CD14-positive monocyte (primary cell): Measurements from ENCODE around the gene ZSCAN16. TPM values are rescaled to one million over a fixed set of nuclear protein-coding genes. Genes with fewer than 3 reads are reported as not detected.

Experiments used
- DNase-seq, 3 donors: peaks; one replicate each; pipeline ENCODE4 v3.0.0-alpha.2; 2011 to 2022
- H2AFZ ChIP-seq: 2 replicates; pipeline ENCODE4 v1.6.0; 2012; ENCODE audit warnings: mild to moderate bottlenecking, low read depth, low read length, inconsistent platforms; ENCODE audit not compliant: insufficient read depth, poor library complexity, severe bottlenecking
- H3K27ac ChIP-seq, 2 donors: 1 replicate in 1 of 2; 2 replicates in 1 of 2; pipeline ENCODE4 v1.5.1; 2012 to 2013; ENCODE audit warnings: low read length in 2 of 2, control low read depth in 1 of 2, inconsistent platforms in 1 of 2, low read depth in 1 of 2, mild to moderate bottlenecking in 1 of 2
- H3K27me3 ChIP-seq, 2 donors: one replicate each; pipeline versions ENCODE4 v1.6.0 to v1.6.1; 2011 to 2013; ENCODE audit warnings: low read length in 2 of 2; ENCODE audit not compliant: control insufficient read depth in 2 of 2, insufficient read depth in 2 of 2
- H3K36me3 ChIP-seq, 2 donors: replicated peaks in 1 of 2; 1 replicate in 1 of 2; 2 replicates in 1 of 2; pipeline versions ENCODE4 v1.5.1 to v1.6.1; 2012 to 2013; ENCODE audit warnings: low read length in 2 of 2, control low read depth in 1 of 2, inconsistent platforms in 1 of 2, mild to moderate bottlenecking in 1 of 2; ENCODE audit not compliant: insufficient read depth in 2 of 2, control insufficient read depth in 1 of 2
- H3K4me1 ChIP-seq, 2 donors: 1 replicate in 1 of 2; 2 replicates in 1 of 2; pipeline versions ENCODE4 v1.5.1 to v1.6.1; 2012 to 2013; ENCODE audit warnings: low read length in 2 of 2, control low read depth in 1 of 2, inconsistent platforms in 1 of 2, mild to moderate bottlenecking in 1 of 2, moderate library complexity in 1 of 2; ENCODE audit not compliant: insufficient read depth in 2 of 2, control insufficient read depth in 1 of 2
- H3K4me2 ChIP-seq: replicated peaks from 2 replicates; pipeline ENCODE3; 2012; ENCODE audit warnings: low read length, moderate library complexity, mild to moderate bottlenecking; ENCODE audit not compliant: poor library complexity, severe bottlenecking; ENCODE audit errors: extremely low read depth
- H3K4me3 ChIP-seq, 3 experiments: fragments of 200-600 bp in 1 of 3; sonication (generic) in 1 of 3; replicated peaks in 1 of 3; 1 replicate in 2 of 3; 2 replicates in 1 of 3; pipeline ENCODE4 v1.5.1; 2011 to 2013; ENCODE audit warnings: low read length in 3 of 3, mild to moderate bottlenecking in 3 of 3, control low read depth in 2 of 3, low read depth in 2 of 3, inconsistent platforms in 1 of 3, moderate library complexity in 1 of 3
- H3K79me2 ChIP-seq: 2 replicates; pipeline ENCODE4 v1.6.0; 2012; ENCODE audit warnings: mild to moderate bottlenecking, control low read depth, inconsistent platforms, low read length, moderate library complexity; ENCODE audit not compliant: insufficient read depth
- H3K9ac ChIP-seq: 2 replicates; pipeline ENCODE4 v1.6.0; 2017; ENCODE audit warnings: low read length, mild to moderate bottlenecking; ENCODE audit not compliant: insufficient read depth, poor library complexity, severe bottlenecking
- H3K9me3 ChIP-seq, 2 donors: replicated peaks in 1 of 2; 1 replicate in 1 of 2; 2 replicates in 1 of 2; pipeline versions ENCODE4 v1.5.1 to v1.6.1; 2012 to 2013; ENCODE audit warnings: low read length in 2 of 2, control low read depth in 1 of 2; ENCODE audit not compliant: control insufficient read depth in 1 of 2, insufficient read depth in 1 of 2
- H4K20me1 ChIP-seq: 2 replicates; pipeline ENCODE4 v1.6.0; 2012; ENCODE audit warnings: mild to moderate bottlenecking, low read length, control low read depth, moderate library complexity; ENCODE audit not compliant: insufficient read depth
- H3K27ac Mint-ChIP-seq, 7 donors: one replicate each; pipeline ENCODE4 v1.8.0; 2020; ENCODE audit warnings: mild to moderate bottlenecking in 7 of 7, mixed read lengths in 7 of 7, moderate library complexity in 6 of 7, inconsistent platforms in 2 of 7
- H3K27me3 Mint-ChIP-seq, 3 donors: one replicate each; pipeline ENCODE4 v1.8.0; 2021 to 2022; ENCODE audit warnings: low read depth in 3 of 3, mild to moderate bottlenecking in 3 of 3, mixed read lengths in 3 of 3, moderate library complexity in 3 of 3, inconsistent platforms in 1 of 3
- H3K36me3 Mint-ChIP-seq, 2 donors: one replicate each; pipeline ENCODE4 v1.8.0; 2020; ENCODE audit warnings: mixed read lengths in 2 of 2, inconsistent platforms in 1 of 2, mild to moderate bottlenecking in 1 of 2
- H3K4me1 Mint-ChIP-seq: one replicate; pipeline ENCODE4 v1.8.0; 2020; ENCODE audit warnings: mild to moderate bottlenecking, mixed read lengths
- H3K4me3 Mint-ChIP-seq, 2 donors: one replicate each; pipeline ENCODE4 v1.8.0; 2020; ENCODE audit warnings: mild to moderate bottlenecking in 2 of 2, mixed read lengths in 2 of 2, moderate library complexity in 1 of 2
- H3K9me3 Mint-ChIP-seq, 7 donors: one replicate each; pipeline ENCODE4 v1.8.0; 2020 to 2022; ENCODE audit warnings: mixed read lengths in 7 of 7, mild to moderate bottlenecking in 6 of 7, moderate library complexity in 6 of 7, inconsistent platforms in 2 of 7
- CTCF ChIP-seq: fragments of 200-600 bp; IDR thresholded peaks from one replicate; pipeline ENCODE4 v1.8.0; 2022; ENCODE audit warnings: antibody characterized with exemption, mild to moderate bottlenecking
- WGBS: methylation state at CpG from one replicate; pipeline ENCODE4 v1.1.5; 2013; ENCODE audit warnings: missing lambda C conversion rate; ENCODE audit not compliant: insufficient coverage; 5-methylcytosine and 5-hydroxymethylcytosine counted together
- intact Hi-C, 2 donors: fragments of 100-400 bp; cut with micrococcal nuclease; formaldehyde crosslinking; loops; one replicate each; pipeline versions ENCODE4 v1.15.0 to v1.15.1; 2023
- polyA plus RNA-seq, 3 donors: library from polyadenylated mRNA; depleted of rRNA in 1 of 3; unstranded in 2 of 3; stranded (reverse) in 1 of 3; fragments of 300-500 nt in 2 of 3; fragments of >200 nt in 1 of 3; fragmentation: Illumina TruSeq in 2 of 3; gene quantifications; 1 replicate in 2 of 3; 2 replicates in 1 of 3; pipeline ENCODE4 v1.2.3, GENCODE V29; 2012 to 2021

Gene ZSCAN16
- polyA plus RNA-seq, 3 donors: 3.5 to 5.9 (median 4.0) TPM

- intact Hi-C loops: loop anchor here in 1 of 2 donors (5.0 to 10.0 kb wide), 4 partner anchors 54 to 1548 kb away; partner anchors contain the start of genes HMGN4, ZKSCAN4 and ZSCAN31
- H3K4me1 ChIP-seq: peaks cover 4 to 8% of the 10 kb centered on the region in 2 donors
- H3K27ac ChIP-seq: no peak overlapping the region
- Mint-ChIP-seq H3K27ac (peak overlapping the region in 1 of 7 donors; percentile 2), H3K4me3 (no peak overlapping the region), H3K36me3 (peaks cover 0 to 3% of the 10 kb centered on the region in 2 donors), H3K4me1 (peaks cover 13% of the 10 kb centered on the region), H3K27me3 (no peaks in the 10 kb centered on the region), H3K9me3 (peaks cover 2 to 9% (median 7%) of the 10 kb centered on the region in 7 donors)
- no peak for TF ChIP-seq CTCF
- H4K20me1 ChIP-seq: no peaks in the 10 kb centered on the region
- H3K79me2 ChIP-seq: no peaks in the 10 kb centered on the region
- no peaks in the 10 kb centered on the region for H3K9me3 ChIP-seq
- DNase-seq: peak in 1 of 3 donors; percentile 6
- H3K36me3 ChIP-seq: no peaks in the 10 kb centered on the region
- no peaks in the 10 kb centered on the region for H3K27me3 ChIP-seq
- H2AFZ ChIP-seq: no peak overlapping the region
- H3K9ac ChIP-seq: no peak overlapping the region
- no peak overlapping the region for H3K4me2 ChIP-seq
- H3K4me3 ChIP-seq: no peak overlapping the region
Measured at GRCh38 chr6:28082939-28083338, 41.5 kb upstream of the ZSCAN16 start.

- H3K4me3 Mint-ChIP-seq: no peak overlapping the region
- DNase-seq: no peak
- peaks cover 2 to 12% (median 5%) of the 10 kb centered on the region in 3 donors for H3K27me3 Mint-ChIP-seq
- peaks cover 4 to 11% of the 10 kb centered on the region in 2 donors for H3K36me3 Mint-ChIP-seq
- intact Hi-C loops: loop anchor here in 1 of 2 donors (10.0 kb wide), 2 partner anchors 246 to 1554 kb away; partner anchors contain the start of genes HMGN4 and ZSCAN31
- no peak overlapping the region for H3K27ac ChIP-seq
- TF ChIP-seq CTCF: no peak
- no peak overlapping the region for H3K4me3 ChIP-seq
- no peak overlapping the region for H3K27ac Mint-ChIP-seq
- H3K36me3 ChIP-seq: peaks cover 0 to 8% of the 10 kb centered on the region in 2 donors
- WGBS: no CpG with 5 or more reads among the region's 5 CpGs
- H4K20me1 ChIP-seq: no peaks in the 10 kb centered on the region
- no peak overlapping the region for H2AFZ ChIP-seq
- peaks cover 2 to 10% of the 10 kb centered on the region in 2 donors for H3K27me3 ChIP-seq
- H3K9ac ChIP-seq: no peak overlapping the region
- H3K4me1 ChIP-seq: peaks cover 6% of the 10 kb centered on the region in 2 donors
- no peak overlapping the region for H3K4me2 ChIP-seq
- H3K9me3 ChIP-seq: peaks cover 0 to 33% of the 10 kb centered on the region in 2 donors
- H3K79me2 ChIP-seq: no peaks in the 10 kb centered on the region
- peaks cover 28 to 47% (median 31%) of the 10 kb centered on the region in 7 donors for H3K9me3 Mint-ChIP-seq
- peaks cover 8% of the 10 kb centered on the region for H3K4me1 Mint-ChIP-seq
Measured at GRCh38 chr6:28089054-28089453, 35.4 kb upstream of the ZSCAN16 start.
